HFF-Myc (cell line): ENCODE measurements around the gene MARK2.

Experiments
- DNase-seq: peaks from one replicate; pipeline ENCODE4 v3.0.0-alpha.2; 2011; ENCODE audit warnings: low read depth; ENCODE audit errors: extremely low read depth
- H3K4me3 ChIP-seq: replicated peaks from 2 replicates; pipeline ENCODE4 v1.5.1; 2011; ENCODE audit warnings: low read depth, mild to moderate bottlenecking, control low read depth, low read length
- CTCF ChIP-seq: IDR thresholded peaks from 2 replicates; pipeline ENCODE4 v1.5.1; 2012; ENCODE audit warnings: mild to moderate bottlenecking, low read depth, low read length, control low read depth; ENCODE audit errors: missing control alignments

Gene MARK2

GRCh38 chr11:63838678-63839507 lies at the start of gene MARK2:
TSS of gene MARK2 (plus strand) at chr11:63839110. CDS start at chr11:63839507, 397 bp downstream.
- no peak for TF ChIP-seq CTCF
- peak; percentile 92 for DNase-seq
- H3K4me3 ChIP-seq: peak within 1 kb of the TSS; percentile 71

- no peak for DNase-seq
- no peak overlapping the region for H3K4me3 ChIP-seq
- no peak for TF ChIP-seq CTCF
Measured at GRCh38 chr11:63791495-63792167, 47.3 kb upstream of the MARK2 start.

GRCh38 chr11:63793161-63793560 lies 45.7 kb upstream of the MARK2 start:
- TF ChIP-seq CTCF: no peak
- no peak for DNase-seq
- no peak overlapping the region for H3K4me3 ChIP-seq

- DNase-seq: no peak
- no peak overlapping the region for H3K4me3 ChIP-seq
- TF ChIP-seq CTCF: no peak
Measured at GRCh38 chr11:63795066-63795465, 43.8 kb upstream of the MARK2 start.

- no peak for TF ChIP-seq CTCF
- no peak for DNase-seq
Measured at GRCh38 chr11:63800921-63801320, 38.0 kb upstream of the MARK2 start.

GRCh38 chr11:63802637-63803414 lies 36.1 kb upstream of the MARK2 start:
- TF ChIP-seq CTCF: no peak
- DNase-seq: no peak

More at GRCh38 chr11:63800921-63801320, 38.0 kb upstream of the MARK2 start:
- no peak overlapping the region for H3K4me3 ChIP-seq

More at GRCh38 chr11:63802637-63803414, 36.1 kb upstream of the MARK2 start:
- no peak overlapping the region for H3K4me3 ChIP-seq
